K562 (cell line): Measurements from ENCODE around the gene ANKRD24. TPM values are rescaled to one million over a fixed set of nuclear protein-coding genes. Genes with fewer than 3 reads are reported as not detected.

Experiments used
- CTBP1 ChIP-seq: fragments of 450-650 bp; IDR thresholded peaks from 2 replicates; pipeline ENCODE4 v1.6.1; 2016; ENCODE audit warnings: borderline replicate concordance
- DPF2 ChIP-seq: fragments of 450-650 bp; IDR thresholded peaks from 2 replicates; pipeline ENCODE4 v1.6.1; 2016
- ERF ChIP-seq: fragments of 450-650 bp; formaldehyde crosslinking; IDR thresholded peaks from 2 replicates; pipeline ENCODE4 v1.4.0; 2020; ENCODE audit warnings: mild to moderate bottlenecking, mixed read lengths
- FOS ChIP-seq: IDR thresholded peaks from 3 replicates; pipeline ENCODE4 v1.6.1; 2011; ENCODE audit not compliant: insufficient read length; ENCODE audit errors: extremely low read depth
- FOXA3 ChIP-seq, 2 experiments: fragments of 450-650 bp in 1 of 2; sonication (generic) in 1 of 2; formaldehyde crosslinking; IDR thresholded peaks in 1 of 2; conservative IDR thresholded peaks in 1 of 2; 2 replicates each; pipeline versions ENCODE4 v1.4.0 to v1.8.0; 2020 to 2022; ENCODE audit warnings: mild to moderate bottlenecking in 2 of 2, missing genetic modification reagents in 1 of 2
- GMEB1 ChIP-seq: fragments of 250-450 bp; sonication (Bioruptor Pico); IDR thresholded peaks from 2 replicates; pipeline ENCODE4 v1.4.0; 2020; ENCODE audit warnings: mild to moderate bottlenecking
- KLF6 ChIP-seq: fragments of 250-450 bp; sonication (Bioruptor Pico); IDR thresholded peaks from 2 replicates; pipeline ENCODE4 v1.4.0; 2020; ENCODE audit warnings: mild to moderate bottlenecking, moderate library complexity, borderline replicate concordance
- L3MBTL2 ChIP-seq: fragments of 450-650 bp; IDR thresholded peaks from 2 replicates; pipeline ENCODE4 v1.6.1; 2016; ENCODE audit warnings: mild to moderate bottlenecking, moderate library complexity
- LEF1 ChIP-seq: fragments of 450-650 bp; IDR thresholded peaks from 2 replicates; pipeline ENCODE4 v1.6.1; 2016; ENCODE audit warnings: mild to moderate bottlenecking
- NCOA6 ChIP-seq: fragments of 450-650 bp; IDR thresholded peaks from 2 replicates; pipeline ENCODE4 v1.6.1; 2017; ENCODE audit warnings: mild to moderate bottlenecking
- RFX7 ChIP-seq: fragments of 250-450 bp; sonication (Bioruptor Pico); IDR thresholded peaks from 2 replicates; pipeline ENCODE4 v1.5.1; 2021; ENCODE audit warnings: mild to moderate bottlenecking
- SMAD4 ChIP-seq: fragments of 250-450 bp; sonication (Bioruptor Pico); conservative IDR thresholded peaks from 2 replicates; pipeline ENCODE4 v1.8.0; 2021; ENCODE audit warnings: inconsistent platforms, mild to moderate bottlenecking, moderate library complexity
- ZBTB9 ChIP-seq: fragments of 450-650 bp; formaldehyde crosslinking; IDR thresholded peaks from 2 replicates; pipeline ENCODE4 v1.4.0; 2020; ENCODE audit warnings: mild to moderate bottlenecking, moderate library complexity
- ZNF175 ChIP-seq: fragments of 200-800 bp; sonication (Bioruptor generic); IDR thresholded peaks from 2 replicates; pipeline ENCODE4 v1.6.1; 2016; ENCODE audit warnings: low read depth, mild to moderate bottlenecking, missing genetic modification characterization, missing compliant biosample characterization
- ZNF347 ChIP-seq: fragments of 450-650 bp; formaldehyde crosslinking; IDR thresholded peaks from 2 replicates; pipeline ENCODE4 v1.4.0; 2020; ENCODE audit warnings: low read depth, mild to moderate bottlenecking, moderate library complexity
- ZNF75A ChIP-seq: fragments of 450-650 bp; formaldehyde crosslinking; IDR thresholded peaks from 2 replicates; pipeline ENCODE4 v1.4.0; 2020; ENCODE audit warnings: mild to moderate bottlenecking
- ZNF76 ChIP-seq: fragments of 250-450 bp; sonication (Bioruptor Pico); IDR thresholded peaks from 2 replicates; pipeline ENCODE4 v1.4.0; 2020; ENCODE audit warnings: mild to moderate bottlenecking, moderate library complexity, borderline replicate concordance
- polyA plus RNA-seq, 8 experiments: library from polyadenylated mRNA; depleted of rRNA in 4 of 8; stranded (reverse) in 5 of 8; unstranded in 3 of 8; fragments of >200 nt; fragmentation: Nextera tagmentation in 2 of 8; fragmentation: Illumina TruSeq in 1 of 8; extraction: Ambion mirVana in 2 of 8; extraction: Trizol in 1 of 8; gene quantifications; 2 replicates each; pipeline versions ENCODE4 v1.2.1 to v1.2.3, GENCODE V29; 2011 to 2014; ENCODE audit warnings: inconsistent platforms in 1 of 8, missing spikeins in 1 of 8
- total RNA-seq, 7 experiments: library from RNA; depleted of rRNA in 6 of 7; stranded (reverse); fragments of >200 nt in 6 of 7; fragmentation: Illumina TruSeq in 2 of 7; extraction: Trizol in 2 of 7; gene quantifications; 2 replicates each; pipeline versions ENCODE4 v1.2.1 to v1.2.3, GENCODE V29; 2011 to 2021; ENCODE audit warnings: low replicate concordance in 1 of 7
- TF ChIP-seq, protein P1 (sequence below), 2 experiments: fragments of 450-650 bp in 1 of 2; IDR thresholded peaks; 2 replicates each; pipeline ENCODE4 v1.6.1; 2011 to 2017; ENCODE audit warnings: low read depth in 2 of 2, antibody characterized with exemption in 1 of 2, borderline replicate concordance in 1 of 2, low read length in 1 of 2, mild to moderate bottlenecking in 1 of 2, mixed read lengths in 1 of 2; ENCODE audit not compliant: control insufficient read depth in 1 of 2

The ANKRD24 gene
- total and polyA plus RNA-seq, 9 of the 15 experiments (the other 6 are each of a cell fraction or from before 2014, with no cell fraction given), result 0.07 to 0.12 (median 0.09) TPM; not detected in 5

DNA sequence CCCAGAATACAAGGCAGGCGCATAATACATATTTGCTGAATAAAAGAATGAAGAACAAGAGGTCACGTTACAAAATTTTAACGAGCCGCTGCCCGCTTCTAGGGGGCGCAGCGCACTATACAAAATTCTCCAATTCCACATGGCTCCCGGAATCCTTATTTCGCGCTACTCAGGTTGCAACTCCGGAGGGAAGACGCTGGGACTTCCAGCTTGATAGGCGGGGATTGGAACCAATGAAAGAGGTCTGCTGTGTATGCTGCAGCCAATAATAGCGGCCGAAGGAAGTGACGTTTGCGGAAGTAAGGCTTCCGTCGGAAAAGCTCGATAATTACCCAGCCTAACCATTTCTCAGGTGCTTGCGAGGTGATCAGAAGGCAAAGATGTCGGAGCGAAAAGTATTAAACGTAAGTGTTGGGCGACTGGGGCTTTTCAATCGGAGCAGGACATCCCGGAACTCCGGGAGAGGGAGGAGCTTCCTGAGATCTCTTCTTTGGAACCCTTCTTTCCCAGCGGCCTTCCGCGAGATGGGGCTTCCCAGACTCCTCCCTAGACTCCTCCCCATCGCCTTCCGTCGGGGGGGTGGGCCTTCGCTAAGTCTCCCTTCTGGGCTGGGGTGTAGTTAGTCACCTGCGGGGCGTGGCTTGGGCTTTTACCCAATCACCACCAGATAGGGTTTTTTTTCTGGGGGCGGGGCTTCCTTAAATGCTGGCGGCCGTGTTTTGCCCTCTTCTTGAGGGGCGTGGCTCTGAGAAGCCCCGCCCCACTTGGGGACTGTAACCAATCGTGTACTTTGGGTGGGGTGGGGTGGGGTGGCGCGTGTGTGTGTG is 64.5 kb downstream of the ANKRD24 start, which contains the start of gene YJU2 (continued):
- TF ChIP-seq ERF (CRISPR knock-in tag) (no peak), ZBTB9 (CRISPR knock-in tag) (0 out of 2 replicates have a peak, but pooled peaks have one; percentile 37), FOXA3 (CRISPR knock-in tag; conservative IDR thresholded peaks at IDR 0.05 in 1 of 2, IDR thresholded peaks at IDR 0.05 in 1 of 2) (no peak), RFX7 (CRISPR knock-in tag) (no peak), GMEB1 (CRISPR knock-in tag) (peak; percentile 45), ZNF347 (CRISPR knock-in tag) (no peak), SMAD4 (CRISPR knock-in tag) (no peak; the same call in 1 of the 2 replicates), L3MBTL2 (peak; percentile 76; the same call in 1 of the 2 replicates), ZNF75A (0 out of 2 replicates have a peak, but pooled peaks have one; percentile 47), ZNF76 (peak; percentile 27; the same call in 1 of the 2 replicates), FOS (peak; percentile 100), KLF6 (CRISPR knock-in tag) (no peak), CTBP1 (peak; percentile 80), NCOA6 (peak; percentile 54; the same call in 1 of the 2 replicates), DPF2 (0 out of 2 replicates have a peak, but pooled peaks have one; percentile 42), LEF1 (peak; percentile 86), ZNF175 (CRISPR knock-in tag) (peak; percentile 90)
- TF ChIP-seq, protein P1, sequence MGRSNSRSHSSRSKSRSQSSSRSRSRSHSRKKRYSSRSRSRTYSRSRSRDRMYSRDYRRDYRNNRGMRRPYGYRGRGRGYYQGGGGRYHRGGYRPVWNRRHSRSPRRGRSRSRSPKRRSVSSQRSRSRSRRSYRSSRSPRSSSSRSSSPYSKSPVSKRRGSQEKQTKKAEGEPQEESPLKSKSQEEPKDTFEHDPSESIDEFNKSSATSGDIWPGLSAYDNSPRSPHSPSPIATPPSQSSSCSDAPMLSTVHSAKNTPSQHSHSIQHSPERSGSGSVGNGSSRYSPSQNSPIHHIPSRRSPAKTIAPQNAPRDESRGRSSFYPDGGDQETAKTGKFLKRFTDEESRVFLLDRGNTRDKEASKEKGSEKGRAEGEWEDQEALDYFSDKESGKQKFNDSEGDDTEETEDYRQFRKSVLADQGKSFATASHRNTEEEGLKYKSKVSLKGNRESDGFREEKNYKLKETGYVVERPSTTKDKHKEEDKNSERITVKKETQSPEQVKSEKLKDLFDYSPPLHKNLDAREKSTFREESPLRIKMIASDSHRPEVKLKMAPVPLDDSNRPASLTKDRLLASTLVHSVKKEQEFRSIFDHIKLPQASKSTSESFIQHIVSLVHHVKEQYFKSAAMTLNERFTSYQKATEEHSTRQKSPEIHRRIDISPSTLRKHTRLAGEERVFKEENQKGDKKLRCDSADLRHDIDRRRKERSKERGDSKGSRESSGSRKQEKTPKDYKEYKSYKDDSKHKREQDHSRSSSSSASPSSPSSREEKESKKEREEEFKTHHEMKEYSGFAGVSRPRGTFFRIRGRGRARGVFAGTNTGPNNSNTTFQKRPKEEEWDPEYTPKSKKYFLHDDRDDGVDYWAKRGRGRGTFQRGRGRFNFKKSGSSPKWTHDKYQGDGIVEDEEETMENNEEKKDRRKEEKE (IDR thresholded peaks at IDR 0.05; ENCODE audit: borderline replicate concordance in 1 of 2, control insufficient read depth in 1 of 2, low read depth in 2 of 2, low read length in 1 of 2), result peak in 1 of 2 experiments; percentile 90; a peak in 2 of 4 replicates
